DMS79 (cell line): ENCODE results near the gene CHERP.
"Not testable (repeated sequence)": the region's sequence is repeated elsewhere in the genome, so short reads cannot be mapped to it uniquely, and the experiment has no call there.

ENCODE experiments used
- DNase-seq: peaks from one replicate; lab custom pipeline; 2025; lab: John Stamatoyannopoulos, UW

CHERP gene

DNA sequence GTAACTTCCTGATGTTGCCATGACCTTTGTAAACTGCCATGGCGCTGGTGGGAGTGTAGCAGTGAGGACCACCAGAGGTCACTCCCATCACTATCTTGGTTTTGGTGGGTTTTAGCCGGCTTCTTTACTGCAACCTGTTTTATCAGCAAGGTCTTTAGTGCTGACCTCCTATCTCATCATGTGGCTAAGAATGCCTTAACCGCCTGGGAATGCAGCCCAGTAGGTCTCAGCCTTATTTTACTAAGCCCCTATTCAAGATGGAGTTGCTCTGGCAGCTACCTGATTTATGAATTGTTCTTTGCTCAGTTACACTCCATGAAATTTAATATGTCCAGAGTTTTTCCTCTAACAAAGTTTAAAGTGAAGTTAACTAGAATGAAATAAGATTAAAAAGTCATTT, 65.8 kb downstream of the CHERP start:
- DNase-seq = no peak

DNA sequence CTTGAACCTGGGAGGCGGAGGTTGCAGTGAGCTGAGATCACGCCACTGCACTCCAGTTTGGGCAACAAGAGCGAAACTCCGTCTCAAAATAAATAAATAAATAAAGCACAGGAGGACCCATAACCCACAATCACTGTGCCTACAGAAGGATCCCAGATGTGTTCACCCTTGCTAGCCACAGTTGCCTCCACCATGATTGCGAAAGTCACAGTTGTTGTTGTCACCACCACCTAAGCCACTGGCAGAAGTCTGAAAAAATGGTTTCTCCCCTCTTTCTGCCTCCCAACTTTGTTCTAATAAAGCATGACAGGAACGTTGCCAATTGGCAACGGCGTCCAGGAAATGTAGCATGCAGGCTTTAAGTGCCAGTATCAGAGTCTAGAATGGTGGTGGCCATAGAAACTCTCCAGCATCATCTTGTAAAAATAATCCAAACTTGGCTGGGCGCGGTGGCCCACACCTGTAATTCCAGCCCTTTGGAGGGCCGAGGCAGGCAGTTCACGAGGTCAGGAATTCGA, 68.3 kb downstream of the CHERP start:
- peak; percentile 46 for DNase-seq

DNA sequence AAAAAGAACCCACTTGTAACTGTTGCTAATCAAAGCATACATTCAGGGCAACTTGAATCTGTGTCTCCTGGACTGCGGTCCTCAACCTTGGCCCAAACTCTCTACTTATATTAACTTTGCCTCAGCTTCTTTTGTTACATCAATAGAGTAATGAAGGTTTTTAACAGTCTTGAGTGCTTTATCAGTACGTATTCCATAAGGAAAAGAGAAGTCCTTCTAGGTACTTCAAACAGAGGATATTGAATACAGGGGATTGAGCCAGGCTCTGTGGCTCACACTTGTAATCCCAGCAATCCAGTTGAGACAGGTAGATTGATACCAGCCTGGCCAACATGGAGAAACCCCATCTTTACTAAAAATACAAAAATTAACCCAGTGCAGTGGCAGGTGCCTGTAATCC, 69.2 kb downstream of the CHERP start:
- no peak for DNase-seq

DNA sequence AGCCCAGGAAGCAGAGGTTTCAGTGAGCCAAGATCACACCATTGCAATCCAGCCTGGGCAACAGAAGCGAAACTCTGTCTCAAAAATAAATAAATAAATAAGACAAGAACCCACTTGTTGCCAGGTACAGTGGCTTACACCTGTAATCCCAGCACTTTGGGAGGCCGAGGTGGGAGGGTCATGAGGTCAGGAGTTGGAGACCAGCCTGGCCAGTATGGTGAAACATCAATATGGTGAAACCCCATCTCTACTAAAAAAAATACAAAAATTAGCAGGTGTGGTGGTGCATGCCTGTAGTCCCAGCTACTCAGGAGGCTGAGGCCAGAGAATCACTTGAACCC, 69.7 kb downstream of the CHERP start:
- not testable (repeated sequence) for DNase-seq

DNA sequence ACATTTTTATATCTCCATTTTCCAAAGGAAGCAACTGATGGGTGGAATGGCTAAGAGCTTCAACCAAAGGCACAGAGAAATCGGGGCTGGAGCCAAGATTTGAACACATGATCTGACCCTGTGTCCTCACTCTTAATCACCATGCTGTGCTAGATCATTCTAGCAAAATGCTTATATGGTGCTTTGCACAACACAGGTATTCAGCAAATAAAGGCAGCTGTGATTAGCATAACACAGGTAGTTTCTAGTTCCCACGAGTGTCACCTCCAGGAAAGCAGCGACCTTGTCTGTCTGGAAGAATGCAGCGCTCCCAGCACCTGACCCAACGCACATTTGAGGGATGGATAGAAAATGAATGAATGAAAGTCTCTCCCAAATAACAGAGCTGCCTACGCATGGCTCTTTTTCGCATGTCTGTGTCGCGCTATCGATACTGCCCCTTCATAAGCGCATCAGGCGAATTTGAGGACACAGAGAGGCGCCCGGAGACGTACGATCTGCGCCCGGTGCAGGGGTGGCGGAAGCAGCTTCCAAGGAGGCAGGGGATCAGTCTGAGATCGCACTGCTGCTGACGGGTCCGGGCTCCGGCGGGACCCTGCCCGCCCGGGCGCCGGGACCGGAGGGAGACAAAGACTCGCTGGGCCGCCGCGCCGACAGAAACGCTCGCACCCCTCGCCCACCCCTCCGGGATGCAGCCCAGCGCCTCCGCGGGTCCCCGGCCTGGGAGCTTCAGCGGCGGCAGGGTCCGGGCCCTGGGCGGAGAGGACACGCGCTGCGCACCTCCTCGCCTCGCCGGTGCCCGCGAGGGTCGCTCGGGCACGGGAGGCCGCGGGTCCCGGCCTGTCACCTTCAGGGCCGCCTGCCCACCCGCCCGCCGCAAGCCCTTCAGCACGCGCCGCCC, 71.1 kb downstream of the CHERP start:
- DNase-seq = no peak

- DNase-seq = no peak
These were observed 71.7 kb downstream of the CHERP start for GRCh38 chr19:16470541-16470910.
